Measurements from ENCODE around the gene SPRYD3. TPM values are rescaled to one million over a fixed set of nuclear protein-coding genes. Genes with fewer than 3 reads are reported as not detected.
"Not testable (repeated sequence)": the region's sequence is repeated elsewhere in the genome, so short reads cannot be mapped to it uniquely, and the experiment has no call there.

The SPRYD3 gene
- total RNA-seq, 1 donor from 2014 or later, result 30.0 TPM

GRCh38 chr12:53033832-53034231, 45.4 kb downstream of the SPRYD3 start:
- intact Hi-C loops (cut with micrococcal nuclease), result not testable (repeated sequence)

- intact Hi-C loops (cut with micrococcal nuclease), result no loop called here
Observed at GRCh38 chr12:53031616-53032015, 47.6 kb downstream of the SPRYD3 start.

GRCh38 chr12:53027014-53027413, 52.2 kb downstream of the SPRYD3 start:
- intact Hi-C loops (cut with micrococcal nuclease), result not testable (repeated sequence)

- intact Hi-C loops (cut with micrococcal nuclease), result no loop called here
Observed at GRCh38 chr12:53025250-53025649, 53.9 kb downstream of the SPRYD3 start.

GRCh38 chr12:53014709-53015108, 64.5 kb downstream of the SPRYD3 start:
- intact Hi-C loops (cut with micrococcal nuclease), result no loop called here

Other genes starting within 250 kb of the SPRYD3 start
- not detected in 2 replicates for gene KRT79, start 245.1 kb downstream of the SPRYD3 start, total RNA-seq
- gene KRT78, start 230.4 kb downstream of the SPRYD3 start, total RNA-seq, result not detected in 2 replicates
- 0.39 TPM in 1 of 2 replicates, not detected in the other for gene KRT8, start 174.3 kb downstream of the SPRYD3 start, total RNA-seq
- 0.75 and 1.2 TPM in 2 replicates for gene KRT18, start 130.3 kb downstream of the SPRYD3 start, total RNA-seq
- 383 and 386 TPM in 2 replicates for gene EIF4B, start 72.9 kb downstream of the SPRYD3 start, total RNA-seq
- gene TNS2, start 29.3 kb downstream of the SPRYD3 start, total RNA-seq, result 1.3 and 1.6 TPM in 2 replicates
- 0.43 and 0.48 TPM in 2 replicates for gene IGFBP6, start 18.3 kb upstream of the SPRYD3 start, total RNA-seq
- gene SOAT2, start 24.1 kb upstream of the SPRYD3 start, total RNA-seq, result 0.43 and 0.45 TPM in 2 replicates
- gene ZNF740, start 101.3 kb upstream of the SPRYD3 start, total RNA-seq, result 33.7 and 39.6 TPM in 2 replicates
- gene CSAD, start 101.5 kb upstream of the SPRYD3 start, total RNA-seq, result 24.9 and 25.3 TPM in 2 replicates
- gene ITGB7, start 127.9 kb upstream of the SPRYD3 start, total RNA-seq, result 742 and 770 TPM in 2 replicates
- gene RARG, start 152.8 kb upstream of the SPRYD3 start, total RNA-seq, result 47.6 and 49.0 TPM in 2 replicates
- gene ESPL1, start 188.9 kb upstream of the SPRYD3 start, total RNA-seq, result 75.1 and 79.7 TPM in 2 replicates
- 287 and 296 TPM in 2 replicates for gene PFDN5, start 216.2 kb upstream of the SPRYD3 start, total RNA-seq
- gene MYG1, start 220.3 kb upstream of the SPRYD3 start, total RNA-seq, result 58.6 and 64.5 TPM in 2 replicates
- gene AAAS, start 242.2 kb upstream of the SPRYD3 start, total RNA-seq, result 74.0 and 79.3 TPM in 2 replicates

Data from T-helper 2 cell treated with Interferon-gamma antibody and Interleukin-4, amounts not matched to agents 100 ng/mL and 5 ng/mL, for 36 hours (primary cell).